IPS-20b (cell line): ENCODE results near the gene POMGNT2.

Experiments used
- H3K27ac ChIP-seq: one replicate; pipeline ENCODE4 v1.5.1; 2013; ENCODE audit warnings: low read length
- H3K27me3 ChIP-seq: 2 replicates; pipeline ENCODE4 v1.6.1; 2013; ENCODE audit warnings: mild to moderate bottlenecking, low read length, inconsistent platforms; ENCODE audit not compliant: insufficient read depth
- H3K36me3 ChIP-seq: 2 replicates; pipeline ENCODE4 v1.6.1; 2013; ENCODE audit warnings: low read depth, mild to moderate bottlenecking, inconsistent platforms, low read length, moderate library complexity; ENCODE audit not compliant: insufficient read depth
- H3K4me1 ChIP-seq: 2 replicates; pipeline ENCODE4 v1.6.1; 2013; ENCODE audit warnings: mild to moderate bottlenecking, control low read depth, inconsistent platforms, low read length, moderate library complexity; ENCODE audit not compliant: insufficient read depth
- H3K4me3 ChIP-seq: 2 replicates; pipeline ENCODE4 v1.5.1; 2013; ENCODE audit warnings: mild to moderate bottlenecking, low read length, inconsistent platforms
- H3K9ac ChIP-seq: 2 replicates; pipeline ENCODE4 v1.6.1; 2013; ENCODE audit warnings: low read depth, mild to moderate bottlenecking, inconsistent platforms, low read length, moderate library complexity
- H3K9me3 ChIP-seq: 2 replicates; pipeline ENCODE4 v1.6.1; 2013; ENCODE audit warnings: mild to moderate bottlenecking, low read depth, low read length, inconsistent platforms; ENCODE audit not compliant: insufficient read depth

POMGNT2 gene

DNA sequence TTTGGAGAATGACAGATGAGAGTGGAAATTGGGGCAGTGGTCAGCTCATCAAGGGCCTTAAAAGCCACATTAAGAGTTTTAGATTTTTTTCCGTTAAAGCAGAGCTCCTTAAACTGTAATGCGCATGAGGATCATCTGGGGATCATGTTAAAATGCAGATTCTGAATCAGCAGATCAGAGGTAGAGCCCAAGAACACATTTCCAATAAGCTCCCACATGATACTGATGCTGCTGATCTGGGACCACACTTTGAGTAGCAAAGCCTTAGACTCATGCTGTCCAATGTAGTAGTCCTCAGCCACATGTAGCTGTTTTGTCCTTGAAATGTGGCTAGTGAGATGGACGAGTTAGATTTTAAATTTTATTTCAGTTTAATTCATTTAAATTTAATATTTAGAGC lies 26.3 kb upstream of the POMGNT2 start:
- Histone ChIP-seq H3K4me1 (no peaks in the 10 kb centered on the region), H3K9me3 (no peaks in the 10 kb centered on the region), H3K36me3 (no peaks in the 10 kb centered on the region), H3K4me3 (no peak overlapping the region), H3K27ac (no peak overlapping the region), H3K9ac (no peak overlapping the region), H3K27me3 (no peaks in the 10 kb centered on the region; the same call in 1 of the 2 replicates)

DNA sequence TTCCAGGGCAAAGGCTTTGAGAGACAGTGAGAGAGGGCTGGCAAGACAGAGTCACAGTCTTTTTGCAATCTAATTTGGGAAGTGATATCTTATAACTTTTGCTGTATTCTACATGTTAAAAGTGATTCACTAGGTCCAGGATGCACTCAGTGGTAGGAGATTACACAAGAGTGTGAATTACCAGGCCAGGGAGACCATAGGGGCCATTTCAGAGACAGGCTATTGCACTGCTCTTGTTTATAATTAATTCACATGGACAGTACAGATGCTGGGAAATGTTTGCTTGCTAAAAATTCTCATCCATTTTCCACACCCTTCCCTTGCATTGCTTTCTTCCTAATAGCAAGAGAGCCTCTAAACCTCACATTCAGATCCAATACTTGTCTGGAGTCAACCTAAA lies 22.6 kb upstream of the POMGNT2 start:
- Histone ChIP-seq H3K27me3 (no peaks in the 10 kb centered on the region; the same call in 1 of the 2 replicates), H3K27ac (no peak overlapping the region), H3K4me3 (no peak overlapping the region), H3K36me3 (no peaks in the 10 kb centered on the region), H3K4me1 (no peaks in the 10 kb centered on the region), H3K9me3 (no peaks in the 10 kb centered on the region), H3K9ac (no peak overlapping the region)

DNA sequence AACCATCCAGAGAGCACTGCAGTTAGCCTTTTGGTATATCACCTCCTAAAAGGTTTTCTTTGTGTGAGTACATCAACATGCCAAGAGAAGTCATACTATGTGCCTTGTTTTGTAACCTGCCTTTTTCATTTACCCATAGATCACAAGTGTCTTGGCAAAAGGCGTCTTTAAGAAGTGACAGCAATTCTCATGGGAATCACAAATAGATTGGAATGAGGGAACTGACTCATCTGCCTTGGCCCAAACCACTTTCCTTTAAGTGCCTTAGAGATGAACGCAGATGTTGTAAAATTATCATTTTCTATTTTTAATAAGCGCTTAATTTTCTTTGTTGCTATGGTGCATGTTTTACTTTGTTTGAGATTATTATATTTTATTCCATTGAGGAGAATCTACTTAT lies 20.7 kb upstream of the POMGNT2 start:
- Histone ChIP-seq H3K4me3 (no peak overlapping the region), H3K9me3 (no peaks in the 10 kb centered on the region), H3K27ac (no peak overlapping the region), H3K4me1 (no peaks in the 10 kb centered on the region), H3K27me3 (no peaks in the 10 kb centered on the region; the same call in 1 of the 2 replicates), H3K9ac (no peak overlapping the region), H3K36me3 (no peaks in the 10 kb centered on the region)

DNA sequence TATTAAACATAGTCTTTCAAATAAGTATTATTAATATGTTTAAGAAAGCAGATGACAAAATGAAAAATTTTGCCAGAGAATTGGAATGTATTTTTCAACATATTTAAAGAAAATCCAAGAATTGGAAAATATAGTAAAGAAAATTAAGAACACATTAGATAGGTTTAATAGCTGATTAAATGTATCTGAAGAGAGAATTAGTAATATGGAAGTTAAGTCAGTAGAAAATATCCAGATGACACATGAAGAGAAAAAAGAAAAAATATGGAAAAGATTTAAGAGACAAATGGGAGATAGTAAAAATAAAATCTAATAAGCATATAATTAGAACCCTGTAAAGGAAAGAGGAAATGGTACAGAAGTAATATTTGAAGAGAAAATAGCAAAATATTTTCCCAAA lies 18.0 kb upstream of the POMGNT2 start:
- H3K9ac ChIP-seq: no peak overlapping the region
- no peaks in the 10 kb centered on the region for H3K9me3 ChIP-seq
- no peak overlapping the region for H3K4me3 ChIP-seq
- H3K36me3 ChIP-seq: no peaks in the 10 kb centered on the region
- no peaks in the 10 kb centered on the region for H3K27me3 ChIP-seq
- H3K27ac ChIP-seq: no peak overlapping the region
- H3K4me1 ChIP-seq: no peaks in the 10 kb centered on the region

DNA sequence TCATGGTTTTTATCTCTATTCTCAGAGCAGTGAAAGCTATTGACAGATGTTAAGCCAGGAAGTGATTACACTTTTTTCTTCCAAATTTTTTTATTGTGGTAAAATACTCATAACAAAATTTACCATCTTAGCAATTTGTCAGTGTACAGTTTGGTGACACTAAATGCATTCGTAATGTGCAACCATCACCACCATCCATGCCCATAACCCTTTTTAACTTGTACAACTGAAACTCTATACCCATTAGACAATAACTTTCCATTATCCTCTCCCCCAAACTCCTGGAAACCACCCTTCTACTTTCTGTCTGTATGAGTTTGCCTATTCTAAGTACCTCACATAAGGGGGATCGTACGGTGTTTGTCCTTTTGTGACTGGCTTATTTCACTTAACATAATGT lies 15.1 kb upstream of the POMGNT2 start:
- H3K9me3 ChIP-seq: no peaks in the 10 kb centered on the region
- no peak overlapping the region for H3K9ac ChIP-seq
- no peaks in the 10 kb centered on the region for H3K36me3 ChIP-seq
- H3K27ac ChIP-seq: no peak overlapping the region
- H3K4me1 ChIP-seq: no peaks in the 10 kb centered on the region
- H3K4me3 ChIP-seq: no peak overlapping the region
- H3K27me3 ChIP-seq: no peaks in the 10 kb centered on the region

DNA sequence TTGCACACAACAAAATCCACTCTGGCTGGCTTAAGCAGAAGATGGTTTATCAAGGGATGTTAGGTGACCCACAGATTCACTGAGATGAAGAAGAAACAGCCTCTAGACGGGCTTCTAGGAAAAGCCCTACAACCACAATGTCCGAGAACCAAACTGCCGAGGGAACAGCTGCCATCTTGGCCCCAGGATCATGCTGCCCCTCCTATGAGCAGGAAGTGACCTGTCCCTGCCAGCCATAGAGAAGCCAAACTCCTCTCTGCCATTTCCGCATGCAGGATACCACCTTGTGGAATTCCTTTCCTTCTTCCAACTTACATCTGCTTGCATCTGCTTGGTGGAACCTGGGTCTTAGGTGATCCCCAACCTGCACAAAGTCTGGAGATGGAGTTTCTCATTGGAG lies 11.4 kb upstream of the POMGNT2 start:
- Histone ChIP-seq H3K9me3 (no peaks in the 10 kb centered on the region), H3K27me3 (no peaks in the 10 kb centered on the region), H3K4me3 (no peak overlapping the region), H3K27ac (no peak overlapping the region), H3K36me3 (no peaks in the 10 kb centered on the region), H3K9ac (no peak overlapping the region), H3K4me1 (no peaks in the 10 kb centered on the region)

DNA sequence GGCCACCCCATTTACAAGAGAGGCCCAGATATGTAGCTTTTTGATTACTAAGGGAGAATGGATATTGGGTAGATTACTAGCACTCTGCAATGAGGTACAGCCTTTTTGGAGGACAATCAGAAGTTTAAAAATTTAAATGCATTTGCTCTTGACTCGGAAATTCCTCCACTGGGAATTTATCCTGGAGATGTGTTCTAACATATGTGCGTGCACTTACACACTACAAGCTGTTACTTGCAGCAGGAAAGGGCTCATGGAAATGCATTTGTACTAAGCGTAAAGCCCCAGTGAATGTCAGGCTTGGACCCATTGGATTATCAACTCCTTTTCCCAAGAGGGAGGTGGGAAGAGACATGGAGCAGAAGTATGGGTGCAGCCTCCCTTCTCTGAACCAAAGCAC lies 7.8 kb upstream of the POMGNT2 start:
- Histone ChIP-seq H3K36me3 (no peaks in the 10 kb centered on the region), H3K4me1 (no peaks in the 10 kb centered on the region), H3K4me3 (no peak overlapping the region), H3K27me3 (no peaks in the 10 kb centered on the region), H3K9me3 (no peaks in the 10 kb centered on the region), H3K27ac (no peak overlapping the region), H3K9ac (no peak overlapping the region)

DNA sequence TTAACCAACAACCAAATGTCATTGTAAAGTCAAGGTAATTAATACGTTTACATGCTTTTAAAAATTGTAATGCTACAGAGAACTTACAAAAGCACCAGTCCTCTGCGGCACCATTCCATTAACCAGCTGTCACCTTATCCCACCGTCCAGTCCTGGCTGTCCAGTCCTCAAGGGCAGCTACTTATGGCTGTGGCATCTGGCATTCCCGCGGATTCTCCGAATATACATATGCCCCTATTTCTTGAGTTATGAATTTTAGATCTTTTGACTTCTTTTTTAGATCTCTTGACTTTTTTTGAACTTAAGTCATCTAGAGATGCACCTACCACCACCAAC lies 382 bp upstream of the POMGNT2 start:
- Histone ChIP-seq H3K27ac (no peak overlapping the region), H3K4me1 (no peaks in the 10 kb centered on the region), H3K36me3 (no peaks in the 10 kb centered on the region), H3K4me3 (peak overlapping the region; percentile 60), H3K27me3 (peaks cover 24% of the 10 kb centered on the region), H3K9me3 (no peaks in the 10 kb centered on the region), H3K9ac (no peak overlapping the region)

DNA sequence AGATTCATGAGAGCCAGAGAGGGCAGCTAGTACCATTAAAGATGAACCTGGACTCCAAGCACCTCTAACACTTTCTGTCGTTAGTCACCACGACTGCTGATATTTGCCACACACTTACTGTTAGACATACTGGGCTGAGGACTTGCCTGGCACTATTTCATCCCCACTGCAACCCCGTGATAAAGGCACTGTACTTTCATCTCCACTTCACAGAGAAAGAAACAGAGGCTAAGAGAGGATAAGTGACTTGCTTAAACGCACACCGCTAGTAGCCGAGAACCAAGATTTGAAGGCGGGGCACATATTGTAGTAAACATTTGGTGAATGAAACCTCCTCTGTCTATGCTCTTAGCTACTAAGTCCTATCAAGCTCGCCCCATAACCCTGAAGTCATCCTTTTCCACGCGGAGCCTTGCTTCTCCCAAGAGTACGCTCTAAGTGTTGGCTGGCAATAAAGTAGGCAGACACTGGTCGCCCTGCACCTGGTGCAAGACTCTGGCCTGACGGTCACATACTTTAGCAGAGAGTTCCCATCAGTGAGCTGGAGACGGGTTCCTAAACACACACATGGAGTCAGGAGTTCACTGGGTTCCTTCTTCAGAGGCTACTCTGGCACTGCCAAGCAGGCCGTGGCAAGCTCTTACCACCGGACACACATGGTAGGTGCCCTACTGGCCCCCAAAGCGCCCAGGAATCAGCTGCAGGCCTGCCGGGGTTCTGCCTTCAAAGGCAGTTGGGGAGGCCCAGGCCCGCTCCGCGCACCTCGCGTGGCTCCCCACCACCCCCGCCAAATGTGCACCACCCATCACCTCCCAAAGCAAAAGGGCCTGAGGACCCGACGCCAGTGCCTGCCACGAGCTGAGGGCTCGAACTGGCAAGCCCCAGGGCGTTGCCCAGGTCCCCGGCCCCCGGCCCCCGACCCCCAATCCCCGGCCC lies 951 bp downstream of the POMGNT2 start:
- Histone ChIP-seq H3K36me3 (no peaks in the 10 kb centered on the region), H3K4me1 (no peaks in the 10 kb centered on the region), H3K27me3 (peaks cover 24% of the 10 kb centered on the region), H3K4me3 (peak overlapping the region; percentile 60), H3K9me3 (no peaks in the 10 kb centered on the region), H3K9ac (no peak overlapping the region), H3K27ac (no peak overlapping the region)

DNA sequence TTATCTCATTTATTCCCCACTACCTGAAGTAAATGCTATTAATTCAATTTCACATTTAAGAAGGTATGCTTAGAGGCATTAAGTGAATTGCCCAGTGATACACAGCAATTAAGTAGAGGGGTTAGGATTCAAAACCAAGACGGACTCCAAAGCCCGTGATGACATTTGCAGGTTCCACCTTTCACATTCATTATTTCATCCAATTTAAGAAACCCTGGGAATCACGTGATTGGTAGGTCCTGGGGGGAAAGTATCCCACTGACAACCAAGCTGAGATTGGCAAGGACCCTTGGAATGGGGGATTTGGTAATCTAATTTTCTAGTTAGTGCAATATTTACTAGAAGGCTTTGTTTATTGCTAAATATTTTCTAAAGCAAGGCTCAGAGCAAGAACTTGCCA lies 1.8 kb downstream of the POMGNT2 start:
- peaks cover 24% of the 10 kb centered on the region for H3K27me3 ChIP-seq
- H3K9me3 ChIP-seq: no peaks in the 10 kb centered on the region
- H3K4me1 ChIP-seq: no peaks in the 10 kb centered on the region
- no peaks in the 10 kb centered on the region for H3K36me3 ChIP-seq
- no peak overlapping the region for H3K27ac ChIP-seq
- H3K9ac ChIP-seq: no peak overlapping the region
- H3K4me3 ChIP-seq: no peak overlapping the region

DNA sequence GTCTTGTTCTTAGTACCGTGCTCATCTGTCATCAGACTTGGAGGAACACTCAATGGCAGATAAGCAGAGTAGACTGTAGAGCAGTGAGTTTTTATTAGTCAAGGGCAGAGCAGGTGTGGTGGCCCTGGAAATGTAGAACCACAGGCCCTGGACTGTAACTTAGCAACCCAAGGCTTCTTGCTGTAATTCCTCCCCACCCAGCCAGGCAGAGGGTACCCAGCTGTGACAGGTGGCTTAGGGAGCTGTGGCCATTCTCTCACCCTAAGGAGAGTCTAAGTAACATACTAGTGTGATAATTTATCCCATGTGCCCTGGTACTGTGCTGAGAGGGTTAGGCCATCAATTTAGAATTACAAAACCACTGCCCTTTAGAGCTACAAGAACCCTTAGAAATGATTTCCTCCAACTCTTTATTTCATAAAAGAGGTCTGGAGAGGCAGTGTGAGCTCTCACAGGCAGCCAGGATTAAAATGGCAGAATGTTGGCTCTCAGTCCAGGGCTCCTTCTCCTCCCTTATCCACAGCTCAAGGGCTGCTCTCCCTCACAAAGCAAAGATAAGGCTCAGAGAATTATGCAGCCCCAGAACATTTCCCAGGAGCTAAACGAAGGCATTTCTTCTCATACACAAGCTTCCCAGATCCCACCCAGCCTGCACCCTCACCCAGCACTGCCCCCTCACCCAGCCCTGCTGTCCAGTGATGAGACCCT lies 3.0 kb downstream of the POMGNT2 start:
- no peaks in the 10 kb centered on the region for H3K4me1 ChIP-seq
- H3K9me3 ChIP-seq: no peaks in the 10 kb centered on the region
- H3K9ac ChIP-seq: no peak overlapping the region
- H3K27ac ChIP-seq: no peak overlapping the region
- H3K4me3 ChIP-seq: no peak overlapping the region
- peaks cover 24% of the 10 kb centered on the region for H3K27me3 ChIP-seq
- H3K36me3 ChIP-seq: no peaks in the 10 kb centered on the region

DNA sequence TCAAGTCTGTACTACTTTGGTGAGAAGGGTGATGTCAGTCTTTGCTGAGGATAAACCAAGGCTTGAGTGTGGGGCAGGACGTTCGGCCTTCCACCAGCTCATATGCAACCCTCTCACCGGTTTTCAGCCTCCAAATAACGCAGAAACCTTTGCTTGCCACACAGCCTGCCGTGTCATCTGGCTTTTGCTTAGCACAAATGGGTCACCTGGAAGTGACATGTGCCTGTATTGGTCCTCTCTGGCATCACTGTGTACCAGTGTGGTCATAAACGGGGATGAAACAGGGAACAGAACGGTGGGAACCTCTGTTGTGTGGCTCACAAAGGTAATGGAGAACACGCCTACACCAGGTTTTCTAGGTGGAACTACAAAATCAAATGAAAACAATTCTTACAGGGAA lies 7.1 kb downstream of the POMGNT2 start:
- H3K9ac ChIP-seq: no peak overlapping the region
- no peaks in the 10 kb centered on the region for H3K4me1 ChIP-seq
- H3K36me3 ChIP-seq: no peaks in the 10 kb centered on the region
- no peak overlapping the region for H3K4me3 ChIP-seq
- H3K9me3 ChIP-seq: no peaks in the 10 kb centered on the region
- H3K27ac ChIP-seq: no peak overlapping the region
- H3K27me3 ChIP-seq: no peaks in the 10 kb centered on the region
